Stimulated activated CD8-positive, alpha-beta memory T cell treated with anti-CD3 and anti-CD28 coated beads, Interleukin-12 subunit alpha, Interleukin-12 subunit beta, amount 100 ng/mL, for 1 hour (primary cell): ENCODE data around the gene VPS39.

Experiments
- DNase-seq: peaks from one replicate; pipeline ENCODE4 v3.0.0-alpha.2; 2020; ENCODE audit warnings: low read depth

The VPS39 gene

DNA sequence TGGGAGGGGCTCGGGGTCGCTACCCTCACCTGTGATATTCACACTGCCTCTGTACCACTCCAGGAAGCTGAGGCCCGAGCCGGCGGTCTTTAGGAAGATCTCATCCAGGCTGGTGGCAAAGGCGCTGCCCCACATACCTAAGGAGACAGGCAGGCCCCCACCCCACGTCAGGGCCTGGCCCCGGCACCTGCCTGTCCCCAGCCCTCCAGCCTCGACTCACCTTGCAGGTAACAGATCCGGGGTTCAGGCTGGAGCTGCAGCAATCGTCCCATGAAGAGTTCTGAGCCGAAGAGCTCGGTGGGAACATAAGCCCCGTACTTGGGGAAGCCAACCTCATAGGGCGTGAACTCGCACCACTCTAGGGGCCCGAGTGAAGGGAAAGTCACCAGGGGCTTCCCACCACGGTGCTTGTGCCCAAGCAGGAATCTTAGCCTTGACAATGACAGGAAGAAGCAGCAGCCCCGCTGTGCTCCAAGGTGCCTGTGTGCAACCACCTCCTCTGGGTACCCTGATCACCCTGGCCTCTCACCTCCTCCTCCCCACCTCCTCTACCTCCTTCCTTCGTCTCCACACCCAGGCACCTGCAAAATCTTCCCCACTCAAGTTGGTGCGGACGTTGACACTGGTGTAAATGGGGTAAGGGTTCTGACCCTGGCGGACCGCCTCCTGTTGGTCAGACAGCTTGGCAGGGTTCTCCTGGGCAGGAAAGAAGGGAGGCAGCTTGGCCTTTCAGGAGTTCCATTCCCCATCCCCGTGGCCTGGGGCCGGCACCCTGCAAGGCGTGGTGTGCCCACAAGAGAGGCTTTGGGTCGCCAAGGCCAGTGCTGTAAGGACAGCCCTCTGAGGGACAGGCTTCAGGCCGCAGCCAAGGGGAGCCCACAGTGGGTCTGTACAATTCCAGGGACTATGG lies 62.3 kb downstream of the VPS39 start:
- DNase-seq: no peak

DNA sequence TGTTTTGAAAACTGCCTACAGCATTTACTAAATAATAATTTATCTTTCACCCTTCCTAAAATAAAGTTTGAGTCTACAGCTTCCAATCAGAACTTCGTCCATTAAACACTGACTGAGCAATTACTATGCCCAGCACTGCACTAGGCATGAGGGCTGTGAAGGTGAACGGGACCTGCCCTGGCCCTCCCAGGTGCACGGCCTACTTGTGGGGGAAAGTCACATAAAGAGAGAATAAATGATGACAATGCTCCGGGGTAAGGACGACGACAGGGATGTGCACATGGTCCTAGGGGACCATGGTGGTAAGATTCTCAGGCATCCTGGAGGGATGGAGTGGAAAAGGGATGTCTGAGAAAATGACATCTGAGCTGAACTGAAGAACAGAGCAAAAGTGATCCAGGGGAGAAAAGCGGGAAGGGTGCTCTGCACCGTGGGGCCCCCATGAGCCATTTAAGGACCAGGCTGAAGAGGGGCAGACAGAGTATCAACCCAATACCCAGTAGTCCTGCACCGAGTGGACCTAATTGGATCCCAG lies 63.2 kb downstream of the VPS39 start:
- DNase-seq: no peak

DNA sequence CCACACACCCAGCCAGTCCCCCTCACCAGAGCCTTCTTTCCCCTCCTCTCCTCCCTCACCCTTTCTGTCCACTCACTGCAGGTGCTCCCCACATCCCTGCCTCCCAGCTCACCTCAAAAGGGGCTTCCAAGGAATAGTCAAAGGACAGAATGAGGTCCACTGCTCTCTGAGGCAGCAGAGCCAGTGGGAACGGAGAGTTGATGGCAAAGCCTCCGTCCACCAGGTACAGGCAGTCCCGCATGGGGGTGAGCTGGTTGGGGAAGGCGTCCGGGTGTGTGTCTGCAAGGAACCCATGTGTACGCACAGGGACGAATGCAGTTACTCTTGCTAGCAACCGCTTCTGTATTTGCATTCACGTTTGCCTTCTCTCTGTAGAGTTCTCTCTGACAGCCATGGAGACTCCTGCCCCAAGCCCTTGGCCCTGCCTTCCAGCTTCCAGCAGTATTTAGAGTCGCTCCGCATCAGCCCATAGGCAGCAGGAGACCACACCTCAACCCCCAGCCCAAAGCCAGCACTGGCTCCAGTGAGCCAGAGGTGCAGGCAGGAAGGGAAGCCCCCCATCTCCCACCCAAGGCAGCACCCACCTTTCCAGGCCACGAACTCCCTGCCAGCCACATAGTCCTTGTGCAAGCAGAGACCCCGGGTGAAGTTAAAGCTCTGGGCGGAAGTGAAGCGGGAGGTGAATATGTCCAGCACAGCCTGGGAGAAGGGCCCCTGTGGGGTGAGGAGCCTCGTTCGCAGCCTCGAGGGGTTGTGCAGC lies 64.1 kb downstream of the VPS39 start:
- DNase-seq: no peak

DNA sequence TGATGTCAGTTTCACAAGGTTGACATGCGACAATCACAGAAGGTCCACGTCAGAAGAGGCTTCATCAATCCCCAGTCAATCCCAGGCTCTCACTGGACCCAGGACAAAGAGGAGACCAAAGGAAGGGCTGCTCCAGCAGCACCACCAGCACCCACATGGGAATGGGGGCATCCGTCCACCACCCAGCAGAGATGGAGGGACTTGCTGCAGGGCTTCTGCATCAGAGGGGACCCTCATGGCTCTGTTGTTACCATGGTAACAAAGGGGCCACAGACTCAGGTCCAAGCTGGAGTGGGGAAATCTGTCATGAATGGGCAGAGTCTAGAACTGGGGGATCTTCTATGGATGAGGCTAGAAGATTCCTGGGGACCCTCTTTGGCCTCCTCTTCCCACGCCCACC lies 64.7 kb downstream of the VPS39 start:
- DNase-seq: no peak

DNA sequence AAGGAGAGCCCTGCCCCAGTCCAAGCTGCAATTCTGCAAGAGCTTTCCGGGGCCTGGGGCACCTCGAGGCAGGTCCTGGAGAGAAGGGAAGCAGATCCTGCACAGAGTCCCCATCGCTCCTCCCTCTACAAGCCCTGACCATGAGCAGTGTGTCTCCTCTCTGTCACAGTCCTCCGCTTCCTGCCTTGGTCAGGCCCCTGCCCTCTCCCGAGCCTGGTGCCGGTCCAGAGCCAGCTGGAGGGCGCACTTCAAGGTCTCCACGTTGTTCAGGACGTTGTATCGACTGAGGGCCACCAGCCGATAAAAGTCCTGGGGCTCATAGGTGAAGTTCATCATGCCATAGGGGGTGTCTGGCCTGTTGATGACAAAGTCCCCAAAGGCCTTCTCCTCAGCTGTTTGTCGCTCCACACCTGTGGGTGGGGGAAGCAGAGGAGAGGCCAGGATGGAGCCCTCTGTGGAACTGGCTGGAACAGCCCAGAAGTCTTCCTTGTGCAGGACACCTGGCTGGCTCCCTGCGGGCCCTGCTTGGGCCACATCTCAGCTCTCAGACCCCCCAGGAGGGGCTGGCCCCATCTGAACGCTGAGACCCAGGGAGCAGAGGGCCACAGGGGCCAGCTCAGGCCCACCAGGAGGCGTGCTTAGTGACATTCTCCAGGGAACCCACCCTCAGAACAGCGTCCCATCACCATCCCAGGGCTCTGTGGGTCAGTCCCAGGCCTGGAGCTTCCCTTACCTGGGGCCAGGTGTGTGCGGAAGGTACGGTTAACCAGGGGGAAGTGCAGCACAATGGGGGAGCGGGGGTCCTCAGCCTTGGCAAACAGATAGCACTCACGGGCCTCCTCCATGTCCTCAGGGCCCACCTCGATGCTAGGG lies 66.1 kb downstream of the VPS39 start:
- DNase-seq: no peak

DNA sequence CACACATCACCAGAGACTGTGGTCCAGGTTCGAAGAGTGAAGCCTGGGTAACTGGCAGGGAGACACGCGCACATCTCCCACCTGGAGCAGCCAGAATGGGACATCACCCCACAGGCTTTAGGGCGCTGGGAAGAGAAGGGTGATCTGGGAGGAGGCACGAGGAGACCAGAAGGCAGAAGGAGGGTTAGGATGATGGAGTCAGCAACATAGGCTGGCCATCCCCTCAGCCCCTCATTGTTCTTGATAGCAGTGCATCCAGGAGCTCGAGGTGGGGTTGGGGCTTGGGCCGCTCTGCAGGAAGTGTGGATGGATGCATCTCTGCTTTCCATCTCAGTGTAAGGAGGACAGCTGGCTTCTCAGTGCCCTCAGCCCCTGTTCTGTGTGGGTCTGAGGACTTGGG lies 66.9 kb downstream of the VPS39 start:
- no peak for DNase-seq

DNA sequence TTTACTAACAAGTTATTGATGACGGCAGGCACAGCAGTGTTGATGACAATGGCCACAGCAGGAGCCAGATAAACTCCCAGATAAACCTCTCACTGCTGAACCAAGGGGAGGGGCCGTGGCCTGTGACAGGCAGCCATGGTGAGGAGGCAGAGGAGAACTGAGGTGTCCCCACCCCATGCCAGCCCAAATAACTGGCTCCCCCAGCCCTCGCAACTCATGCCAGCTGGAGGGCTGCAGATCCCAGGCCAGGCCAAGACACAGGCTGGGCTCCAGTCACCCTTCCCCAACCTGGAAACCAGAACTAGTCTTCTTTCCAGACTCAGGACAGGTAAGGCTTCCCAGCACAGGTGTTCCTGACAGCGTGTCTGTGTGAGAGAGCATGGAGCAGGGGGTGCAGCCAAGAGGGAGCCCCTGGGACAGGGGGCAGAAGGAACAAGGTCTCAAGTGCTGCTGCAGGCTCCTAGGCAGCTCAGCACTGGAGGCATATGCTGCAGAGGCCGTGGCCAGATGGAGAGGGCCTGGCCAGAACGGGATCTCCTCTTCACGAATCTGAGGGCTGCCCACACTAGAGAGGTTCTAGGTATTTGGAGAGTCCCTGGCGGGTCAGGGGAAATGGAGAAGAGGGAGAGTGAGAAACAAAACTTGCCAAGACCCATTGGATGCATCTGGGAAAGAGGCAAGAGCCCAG lies 67.6 kb downstream of the VPS39 start:
- no peak for DNase-seq

DNA sequence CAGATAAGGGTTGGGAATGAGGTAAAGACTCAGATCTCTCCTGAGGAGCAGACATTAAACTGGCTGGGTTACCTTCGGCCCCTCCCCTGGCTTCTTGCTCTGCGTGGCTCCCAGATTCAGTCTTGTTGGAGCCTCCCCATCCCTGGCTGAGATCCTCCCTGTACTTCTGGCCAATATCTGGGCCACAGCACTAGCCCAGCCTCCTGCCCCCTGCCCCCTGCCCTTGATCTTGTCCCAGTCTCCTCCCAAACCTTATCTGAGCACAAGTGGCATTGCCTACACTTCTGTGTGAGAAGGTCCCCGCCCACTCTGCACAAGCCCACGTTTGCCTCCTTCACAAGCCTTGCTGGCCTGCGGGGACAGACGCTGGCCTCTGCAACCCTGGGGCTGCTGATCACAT lies 68.5 kb downstream of the VPS39 start:
- no peak for DNase-seq

DNA sequence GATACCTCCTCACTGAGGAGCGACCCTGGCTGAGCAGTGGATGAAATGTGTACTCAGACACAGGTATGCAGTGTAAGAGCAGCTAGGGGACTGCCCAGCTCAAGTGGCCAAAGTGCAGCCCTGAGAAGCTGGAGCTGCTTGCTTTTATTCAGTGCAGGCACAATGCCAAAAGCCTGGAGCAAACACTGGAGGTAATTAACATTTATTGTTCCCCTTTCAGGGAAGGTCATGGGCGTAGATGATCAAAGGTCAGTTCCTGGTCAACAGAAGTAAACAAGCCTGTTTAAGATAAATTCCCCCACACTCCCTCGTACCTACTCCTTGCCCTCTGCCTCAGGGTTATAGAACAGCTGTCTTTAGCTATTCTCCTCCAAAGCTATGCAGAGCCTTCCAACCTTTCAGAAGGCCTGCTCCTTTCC lies 69.1 kb downstream of the VPS39 start:
- DNase-seq: no peak

DNA sequence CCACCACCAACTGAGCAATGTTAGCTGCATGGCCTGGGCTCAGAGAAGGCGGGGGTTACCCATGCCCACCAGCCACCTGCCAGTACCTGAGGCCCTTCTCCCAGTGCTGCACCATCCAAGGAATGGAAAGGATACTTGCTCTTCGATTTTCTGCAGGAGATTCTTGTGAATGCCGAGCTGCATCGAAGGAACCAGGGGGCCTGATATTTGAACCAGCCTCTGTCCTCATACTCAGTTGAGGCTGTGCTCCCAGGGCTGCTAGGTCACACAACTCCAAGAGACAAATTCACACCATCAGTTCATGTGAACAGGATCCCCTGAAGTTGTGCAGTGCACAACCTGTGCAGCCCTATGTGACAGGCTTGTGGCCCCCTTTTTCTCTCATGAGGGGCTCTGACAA lies 69.7 kb downstream of the VPS39 start:
- DNase-seq: no peak

DNA sequence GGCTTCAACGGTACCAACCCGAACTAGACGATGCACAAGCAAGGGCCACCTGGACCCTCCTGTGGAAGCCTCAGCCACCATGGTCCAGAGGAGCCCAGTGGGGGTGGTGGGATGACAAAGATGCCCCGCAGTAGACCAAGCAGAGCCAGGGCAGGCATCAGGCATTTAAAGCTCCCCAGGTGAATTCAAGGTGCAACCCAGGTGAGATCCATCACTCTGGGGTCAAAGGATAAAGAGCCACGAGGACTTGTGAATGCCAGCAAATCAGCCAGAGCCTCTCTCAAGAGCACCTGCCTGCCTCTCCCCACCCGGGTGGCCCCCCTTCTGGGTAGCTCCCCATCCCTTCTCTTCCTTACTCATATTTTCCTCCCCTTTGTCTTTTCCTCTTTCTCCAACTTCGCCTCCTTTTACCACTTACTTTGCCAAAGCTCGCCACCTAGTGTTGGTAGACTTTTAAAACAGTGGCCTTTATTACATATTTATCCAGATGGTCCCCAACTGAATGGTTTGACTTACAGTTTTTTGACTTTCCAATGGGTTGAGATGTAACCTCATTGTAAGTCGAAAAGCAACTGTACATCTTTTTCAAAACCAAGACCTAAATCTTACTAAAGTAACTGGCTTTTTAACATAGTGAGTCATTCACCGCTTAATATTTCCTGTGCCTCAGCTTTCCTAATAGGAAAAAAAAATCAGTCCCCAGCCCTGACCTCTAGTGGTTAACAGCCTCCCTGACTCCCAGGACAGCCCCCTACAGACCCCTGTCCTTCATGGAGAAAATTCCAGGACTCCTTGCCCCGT lies 70.4 kb downstream of the VPS39 start:
- DNase-seq: no peak

DNA sequence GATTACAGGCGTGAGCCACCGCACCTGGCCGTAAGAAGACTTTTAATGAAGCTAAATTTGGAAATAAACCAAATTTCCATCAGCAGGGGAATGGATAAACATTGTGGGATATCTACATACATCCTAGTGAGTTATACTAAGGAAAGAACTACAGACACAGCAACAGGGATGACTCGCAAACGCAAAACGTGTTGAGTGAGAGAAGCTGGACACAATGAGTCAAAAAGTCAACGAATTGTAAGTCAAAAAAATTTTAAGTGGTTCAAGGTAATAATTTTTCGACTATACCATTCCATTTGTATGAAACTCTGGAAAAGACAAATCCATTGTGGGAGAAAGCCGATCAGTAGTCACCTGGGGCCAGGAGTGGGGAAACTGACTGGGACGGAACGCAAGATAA lies 71.6 kb downstream of the VPS39 start:
- DNase-seq: no peak

DNA sequence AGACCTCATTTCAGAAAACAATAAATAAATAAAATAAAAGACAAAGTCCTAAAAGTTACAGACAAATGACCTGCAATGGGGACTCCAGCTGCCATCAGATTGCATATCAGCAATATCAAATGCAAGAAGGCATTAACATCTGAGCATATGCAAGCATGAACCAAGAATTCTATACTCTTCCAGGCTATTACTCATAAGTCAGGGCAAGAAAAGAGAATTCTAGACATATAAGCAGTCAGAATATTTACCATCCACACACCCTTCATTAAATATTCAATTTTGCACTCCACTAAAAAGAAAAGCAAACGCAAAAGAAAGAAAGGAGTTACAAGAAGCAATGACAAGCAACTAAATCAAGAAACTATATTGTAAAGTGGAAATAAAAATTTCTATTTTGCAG lies 72.8 kb downstream of the VPS39 start:
- no peak for DNase-seq

DNA sequence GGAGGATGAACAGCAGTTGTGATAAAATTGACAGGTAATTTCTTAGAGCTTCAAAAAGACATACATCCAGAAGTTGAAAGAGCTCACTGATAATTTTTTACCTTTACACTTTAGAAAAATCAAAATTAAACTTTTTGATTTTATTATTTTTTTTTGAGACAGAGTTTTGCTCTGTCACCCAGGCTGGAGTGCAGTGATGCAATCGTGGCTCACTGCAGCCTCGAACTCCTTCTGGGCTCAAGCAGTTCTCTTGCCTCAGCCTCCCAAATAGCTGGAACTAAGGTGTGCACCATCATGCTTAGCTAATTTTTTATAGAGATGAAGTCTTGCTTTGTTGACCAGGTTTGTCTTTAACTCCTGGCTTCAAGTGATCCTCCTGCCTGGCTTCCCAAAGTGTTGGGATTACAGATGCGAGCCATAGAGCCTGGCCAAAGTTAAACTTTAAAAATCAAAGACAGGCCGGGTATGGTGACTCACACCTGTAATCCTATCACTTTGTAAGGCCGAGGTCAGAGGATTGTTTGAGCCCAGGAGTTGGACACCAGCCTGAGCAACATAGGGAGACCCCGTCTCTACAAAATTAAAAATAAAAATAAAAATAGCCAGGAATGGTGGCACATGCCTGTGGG lies 73.4 kb downstream of the VPS39 start:
- DNase-seq: no peak

DNA sequence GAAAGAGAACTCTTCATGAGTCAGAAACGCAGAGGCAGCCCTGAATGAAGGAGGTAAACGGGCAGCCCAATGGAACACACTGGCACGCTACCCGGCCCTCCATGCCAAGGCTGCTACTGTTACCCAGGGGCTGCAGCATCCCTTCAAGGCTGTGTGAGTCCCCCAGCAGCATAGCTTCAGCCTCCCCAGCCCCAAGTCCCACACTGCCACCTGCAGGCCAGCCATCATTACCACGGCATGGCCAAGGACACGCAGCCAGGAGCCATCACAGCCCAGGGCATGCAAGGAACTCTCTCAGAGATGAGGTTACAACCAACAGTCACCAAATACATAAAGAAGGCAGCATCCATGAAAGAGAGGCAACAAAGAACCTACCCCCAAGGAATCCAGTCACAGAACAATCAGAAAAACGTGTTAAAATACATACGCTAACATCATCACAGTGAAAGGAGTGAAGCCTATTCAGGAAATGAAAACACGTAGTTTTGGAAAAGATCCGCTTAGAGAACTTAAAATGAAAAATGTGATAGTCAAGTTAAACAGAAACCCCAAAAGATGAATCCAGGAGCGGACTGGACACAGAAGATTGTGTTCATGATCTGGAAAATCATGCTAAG lies 74.1 kb downstream of the VPS39 start:
- peak; percentile 7 for DNase-seq

DNA sequence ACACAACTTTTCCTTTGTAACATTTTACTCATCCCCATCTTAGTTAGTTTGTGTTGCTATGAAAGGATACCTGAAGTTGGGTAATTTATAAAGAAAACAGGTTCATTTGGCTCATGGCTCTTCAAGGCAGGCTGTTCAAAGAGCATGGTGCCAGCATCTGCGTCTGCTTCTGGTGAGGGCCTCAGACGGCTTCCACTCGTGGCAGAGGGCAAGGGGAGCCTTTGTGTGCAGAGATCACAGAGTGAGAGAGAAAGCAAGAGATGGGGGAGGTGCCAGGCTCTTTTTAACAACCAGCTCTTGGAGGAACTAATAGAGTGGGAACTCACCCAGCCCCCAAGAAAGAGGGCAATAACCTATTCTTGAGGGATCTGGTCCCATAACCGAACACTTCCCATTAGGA lies 74.7 kb downstream of the VPS39 start:
- no peak for DNase-seq

DNA sequence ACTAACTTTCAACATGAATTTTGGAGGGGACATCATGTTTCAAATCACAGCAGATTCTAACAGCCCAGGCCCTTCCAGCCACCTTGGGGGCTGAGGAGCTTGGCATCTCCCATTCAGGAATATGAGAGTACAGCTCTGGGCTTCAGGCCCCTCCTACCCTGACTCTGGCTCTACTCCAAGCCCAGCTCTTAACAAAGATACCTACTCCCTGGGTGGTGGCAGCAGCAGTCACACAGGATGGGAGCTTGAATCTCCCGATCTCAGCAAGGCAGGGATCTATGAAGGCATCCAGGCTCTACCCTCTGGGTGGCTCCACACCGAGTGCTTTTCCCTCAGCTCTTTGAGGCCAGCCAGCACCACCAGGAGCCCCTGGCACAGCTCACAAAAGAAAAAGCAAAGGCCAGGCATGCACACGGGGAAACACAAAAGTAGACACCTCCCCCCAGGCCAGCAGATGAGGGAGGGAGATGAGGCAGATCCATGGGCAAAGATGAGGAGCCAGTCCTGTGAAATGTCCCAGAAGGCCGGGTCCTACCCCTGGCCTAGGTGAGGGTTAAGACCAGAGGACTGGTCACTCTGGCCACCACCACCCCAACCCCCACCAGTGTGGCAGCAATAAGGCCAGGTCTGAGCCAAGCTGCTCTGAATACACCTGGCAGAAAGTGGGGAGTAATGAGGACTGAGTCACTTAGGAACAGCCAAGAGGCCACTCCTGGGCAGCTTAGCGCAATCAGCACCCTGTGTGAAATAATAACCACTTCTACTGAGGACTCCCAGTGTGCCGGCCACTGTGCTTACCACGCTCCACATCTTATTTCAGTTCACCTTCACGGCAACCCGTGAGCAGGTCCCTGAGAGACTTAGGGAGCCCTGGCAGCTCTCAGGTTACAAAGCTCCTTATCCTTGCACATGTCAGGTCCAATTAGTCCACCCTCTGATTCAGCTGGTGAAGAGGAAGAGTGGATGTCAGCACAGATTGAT lies 76.0 kb downstream of the VPS39 start:
- no peak for DNase-seq

DNA sequence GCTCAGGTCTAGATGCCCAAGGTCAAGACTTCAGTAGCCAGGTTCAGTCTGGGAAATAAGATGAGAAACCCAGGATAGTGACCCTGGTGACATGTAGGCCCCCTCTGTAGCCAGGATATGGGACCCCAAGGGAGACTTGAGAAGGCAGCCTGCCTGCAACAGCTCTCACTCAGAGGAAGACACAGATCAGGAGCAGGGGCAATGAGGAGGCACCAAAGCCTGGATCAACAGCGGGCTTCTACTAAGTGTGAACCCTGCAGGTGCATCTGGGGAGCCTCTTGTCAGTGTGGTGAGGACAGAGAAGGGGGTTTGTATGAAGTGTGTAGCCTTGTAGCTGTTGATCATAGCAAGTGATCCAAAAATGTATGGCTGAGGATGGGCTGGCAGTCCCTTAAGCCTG lies 77.1 kb downstream of the VPS39 start:
- no peak for DNase-seq
